H1 (cell line): ENCODE data around the gene CDH15. TPM values are rescaled to one million over a fixed set of nuclear protein-coding genes. Genes with fewer than 3 reads are reported as not detected.

Experiments
- HDAC2 ChIP-seq, 2 experiments: fragments of 300-600 bp in 1 of 2; sonication (generic) in 1 of 2; IDR thresholded peaks; 2 replicates each; pipeline ENCODE4 v1.6.1; 2011 to 2012; ENCODE audit warnings: low read depth in 2 of 2, low read length in 2 of 2, mild to moderate bottlenecking in 2 of 2, moderate library complexity in 2 of 2, borderline replicate concordance in 1 of 2, inconsistent platforms in 1 of 2
- POLR2AphosphoS5 ChIP-seq: IDR thresholded peaks from 2 replicates; pipeline ENCODE4 v1.6.1; 2011; ENCODE audit warnings: low read depth, low read length
- RXRA ChIP-seq: IDR thresholded peaks from 2 replicates; pipeline ENCODE4 v1.6.1; 2011; ENCODE audit warnings: low read depth, mild to moderate bottlenecking, low read length, moderate library complexity; ENCODE audit not compliant: insufficient read depth
- TEAD4 ChIP-seq: IDR thresholded peaks from 2 replicates; pipeline ENCODE4 v1.6.1; 2012; ENCODE audit warnings: low read depth, low read length, inconsistent platforms, mixed read lengths
- polyA plus RNA-seq, 7 experiments: library from polyadenylated mRNA; depleted of rRNA in 3 of 7; stranded (reverse) in 5 of 7; unstranded in 2 of 7; fragments of >200 nt in 5 of 7; fragments of 200-250 nt in 2 of 7; gene quantifications; 1 replicate in 5 of 7; 2 replicates in 1 of 7; 4 replicates in 1 of 7; pipeline versions ENCODE4 v1.2.1 to v1.2.3, GENCODE V29; 2011 to 2013; ENCODE audit warnings: missing spikeins in 2 of 7, mixed read lengths in 2 of 7
- total RNA-seq: library from RNA; stranded (reverse); fragmentation: NEBNext Ultra II Directional; extraction: Animal tissue kit (Norgen Biotek cat#: 25700); gene quantifications from 2 replicates; pipeline ENCODE4 v1.2.1, GENCODE V29; 2021
- TF ChIP-seq, protein P1 (sequence below): fragments of 300-600 bp; sonication (generic); IDR thresholded peaks from 2 replicates; pipeline ENCODE4 v1.7.1; 2012; ENCODE audit warnings: low read length, moderate library complexity, mild to moderate bottlenecking, inconsistent platforms; ENCODE audit not compliant: insufficient replicate concordance

Gene CDH15
- total and polyA plus RNA-seq, 2 of the 8 experiments (the other 6 are each of a cell fraction or from before 2014, with no cell fraction given): 0.50 to 0.82 TPM

DNA sequence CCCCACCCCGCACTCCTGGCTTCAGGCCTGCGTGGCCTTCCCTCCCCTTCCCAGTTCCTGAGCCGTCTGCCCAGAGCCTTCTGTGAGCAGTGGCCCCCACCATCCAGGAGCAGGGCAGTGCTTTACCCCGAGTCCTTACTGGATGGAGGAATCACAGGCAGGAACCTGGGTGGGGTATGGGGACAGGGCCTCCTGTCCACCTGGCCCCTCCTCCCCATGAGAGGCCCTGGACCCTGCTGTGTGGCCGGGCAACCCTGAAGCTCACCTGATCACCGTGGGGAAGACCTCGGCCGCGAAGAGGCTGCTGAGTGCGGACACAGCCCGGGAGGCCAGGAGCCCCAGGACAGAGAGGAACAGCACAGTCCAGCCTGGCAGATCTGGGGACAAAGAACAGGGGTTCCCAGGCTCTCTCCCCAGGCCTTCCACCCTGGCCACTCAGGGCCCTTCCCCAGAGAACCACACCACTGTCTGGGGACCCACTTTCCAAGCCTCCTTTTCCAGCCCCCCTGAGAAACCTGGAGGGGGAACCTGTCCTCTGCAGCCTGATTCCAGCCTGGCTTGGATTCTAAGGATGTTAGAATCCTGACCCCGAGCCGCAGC lies 25.6 kb downstream of the CDH15 start (continued):
- TF ChIP-seq, protein P1, sequence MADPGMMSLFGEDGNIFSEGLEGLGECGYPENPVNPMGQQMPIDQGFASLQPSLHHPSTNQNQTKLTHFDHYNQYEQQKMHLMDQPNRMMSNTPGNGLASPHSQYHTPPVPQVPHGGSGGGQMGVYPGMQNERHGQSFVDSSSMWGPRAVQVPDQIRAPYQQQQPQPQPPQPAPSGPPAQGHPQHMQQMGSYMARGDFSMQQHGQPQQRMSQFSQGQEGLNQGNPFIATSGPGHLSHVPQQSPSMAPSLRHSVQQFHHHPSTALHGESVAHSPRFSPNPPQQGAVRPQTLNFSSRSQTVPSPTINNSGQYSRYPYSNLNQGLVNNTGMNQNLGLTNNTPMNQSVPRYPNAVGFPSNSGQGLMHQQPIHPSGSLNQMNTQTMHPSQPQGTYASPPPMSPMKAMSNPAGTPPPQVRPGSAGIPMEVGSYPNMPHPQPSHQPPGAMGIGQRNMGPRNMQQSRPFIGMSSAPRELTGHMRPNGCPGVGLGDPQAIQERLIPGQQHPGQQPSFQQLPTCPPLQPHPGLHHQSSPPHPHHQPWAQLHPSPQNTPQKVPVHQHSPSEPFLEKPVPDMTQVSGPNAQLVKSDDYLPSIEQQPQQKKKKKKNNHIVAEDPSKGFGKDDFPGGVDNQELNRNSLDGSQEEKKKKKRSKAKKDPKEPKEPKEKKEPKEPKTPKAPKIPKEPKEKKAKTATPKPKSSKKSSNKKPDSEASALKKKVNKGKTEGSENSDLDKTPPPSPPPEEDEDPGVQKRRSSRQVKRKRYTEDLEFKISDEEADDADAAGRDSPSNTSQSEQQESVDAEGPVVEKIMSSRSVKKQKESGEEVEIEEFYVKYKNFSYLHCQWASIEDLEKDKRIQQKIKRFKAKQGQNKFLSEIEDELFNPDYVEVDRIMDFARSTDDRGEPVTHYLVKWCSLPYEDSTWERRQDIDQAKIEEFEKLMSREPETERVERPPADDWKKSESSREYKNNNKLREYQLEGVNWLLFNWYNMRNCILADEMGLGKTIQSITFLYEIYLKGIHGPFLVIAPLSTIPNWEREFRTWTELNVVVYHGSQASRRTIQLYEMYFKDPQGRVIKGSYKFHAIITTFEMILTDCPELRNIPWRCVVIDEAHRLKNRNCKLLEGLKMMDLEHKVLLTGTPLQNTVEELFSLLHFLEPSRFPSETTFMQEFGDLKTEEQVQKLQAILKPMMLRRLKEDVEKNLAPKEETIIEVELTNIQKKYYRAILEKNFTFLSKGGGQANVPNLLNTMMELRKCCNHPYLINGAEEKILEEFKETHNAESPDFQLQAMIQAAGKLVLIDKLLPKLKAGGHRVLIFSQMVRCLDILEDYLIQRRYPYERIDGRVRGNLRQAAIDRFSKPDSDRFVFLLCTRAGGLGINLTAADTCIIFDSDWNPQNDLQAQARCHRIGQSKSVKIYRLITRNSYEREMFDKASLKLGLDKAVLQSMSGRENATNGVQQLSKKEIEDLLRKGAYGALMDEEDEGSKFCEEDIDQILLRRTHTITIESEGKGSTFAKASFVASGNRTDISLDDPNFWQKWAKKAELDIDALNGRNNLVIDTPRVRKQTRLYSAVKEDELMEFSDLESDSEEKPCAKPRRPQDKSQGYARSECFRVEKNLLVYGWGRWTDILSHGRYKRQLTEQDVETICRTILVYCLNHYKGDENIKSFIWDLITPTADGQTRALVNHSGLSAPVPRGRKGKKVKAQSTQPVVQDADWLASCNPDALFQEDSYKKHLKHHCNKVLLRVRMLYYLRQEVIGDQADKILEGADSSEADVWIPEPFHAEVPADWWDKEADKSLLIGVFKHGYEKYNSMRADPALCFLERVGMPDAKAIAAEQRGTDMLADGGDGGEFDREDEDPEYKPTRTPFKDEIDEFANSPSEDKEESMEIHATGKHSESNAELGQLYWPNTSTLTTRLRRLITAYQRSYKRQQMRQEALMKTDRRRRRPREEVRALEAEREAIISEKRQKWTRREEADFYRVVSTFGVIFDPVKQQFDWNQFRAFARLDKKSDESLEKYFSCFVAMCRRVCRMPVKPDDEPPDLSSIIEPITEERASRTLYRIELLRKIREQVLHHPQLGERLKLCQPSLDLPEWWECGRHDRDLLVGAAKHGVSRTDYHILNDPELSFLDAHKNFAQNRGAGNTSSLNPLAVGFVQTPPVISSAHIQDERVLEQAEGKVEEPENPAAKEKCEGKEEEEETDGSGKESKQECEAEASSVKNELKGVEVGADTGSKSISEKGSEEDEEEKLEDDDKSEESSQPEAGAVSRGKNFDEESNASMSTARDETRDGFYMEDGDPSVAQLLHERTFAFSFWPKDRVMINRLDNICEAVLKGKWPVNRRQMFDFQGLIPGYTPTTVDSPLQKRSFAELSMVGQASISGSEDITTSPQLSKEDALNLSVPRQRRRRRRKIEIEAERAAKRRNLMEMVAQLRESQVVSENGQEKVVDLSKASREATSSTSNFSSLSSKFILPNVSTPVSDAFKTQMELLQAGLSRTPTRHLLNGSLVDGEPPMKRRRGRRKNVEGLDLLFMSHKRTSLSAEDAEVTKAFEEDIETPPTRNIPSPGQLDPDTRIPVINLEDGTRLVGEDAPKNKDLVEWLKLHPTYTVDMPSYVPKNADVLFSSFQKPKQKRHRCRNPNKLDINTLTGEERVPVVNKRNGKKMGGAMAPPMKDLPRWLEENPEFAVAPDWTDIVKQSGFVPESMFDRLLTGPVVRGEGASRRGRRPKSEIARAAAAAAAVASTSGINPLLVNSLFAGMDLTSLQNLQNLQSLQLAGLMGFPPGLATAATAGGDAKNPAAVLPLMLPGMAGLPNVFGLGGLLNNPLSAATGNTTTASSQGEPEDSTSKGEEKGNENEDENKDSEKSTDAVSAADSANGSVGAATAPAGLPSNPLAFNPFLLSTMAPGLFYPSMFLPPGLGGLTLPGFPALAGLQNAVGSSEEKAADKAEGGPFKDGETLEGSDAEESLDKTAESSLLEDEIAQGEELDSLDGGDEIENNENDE: no peak
- TF ChIP-seq RXRA (no peak), TEAD4 (no peak), HDAC2 (IDR thresholded peaks at IDR 0.05; ENCODE audit: borderline replicate concordance in 1 of 2, low read depth in 2 of 2, low read length in 2 of 2) (no peak), POLR2AphosphoS5 (no peak)
